ENCODE measurements around the gene UBE2R2. TPM values are rescaled to one million over a fixed set of nuclear protein-coding genes. Genes with fewer than 3 reads are reported as not detected.
"Not testable (repeated sequence)": the region's sequence is repeated elsewhere in the genome, so short reads cannot be mapped to it uniquely, and the experiment has no call there.

Gene UBE2R2
- polyA plus RNA-seq, 3 donors = 64.7 to 71.9 (median 69.5) TPM

GRCh38 chr9:33923998-33924701, 107.2 kb downstream of the UBE2R2 start:
- DNase-seq (ENCODE audit: low read depth in 3 of 3, low spot score in 2 of 3) = no peak

- peak; percentile 16 to 36 (median 29) for DNase-seq (ENCODE audit: low read depth in 3 of 3, low spot score in 2 of 3)
Observed at GRCh38 chr9:33924978-33925797, 108.2 kb downstream of the UBE2R2 start.

DNA sequence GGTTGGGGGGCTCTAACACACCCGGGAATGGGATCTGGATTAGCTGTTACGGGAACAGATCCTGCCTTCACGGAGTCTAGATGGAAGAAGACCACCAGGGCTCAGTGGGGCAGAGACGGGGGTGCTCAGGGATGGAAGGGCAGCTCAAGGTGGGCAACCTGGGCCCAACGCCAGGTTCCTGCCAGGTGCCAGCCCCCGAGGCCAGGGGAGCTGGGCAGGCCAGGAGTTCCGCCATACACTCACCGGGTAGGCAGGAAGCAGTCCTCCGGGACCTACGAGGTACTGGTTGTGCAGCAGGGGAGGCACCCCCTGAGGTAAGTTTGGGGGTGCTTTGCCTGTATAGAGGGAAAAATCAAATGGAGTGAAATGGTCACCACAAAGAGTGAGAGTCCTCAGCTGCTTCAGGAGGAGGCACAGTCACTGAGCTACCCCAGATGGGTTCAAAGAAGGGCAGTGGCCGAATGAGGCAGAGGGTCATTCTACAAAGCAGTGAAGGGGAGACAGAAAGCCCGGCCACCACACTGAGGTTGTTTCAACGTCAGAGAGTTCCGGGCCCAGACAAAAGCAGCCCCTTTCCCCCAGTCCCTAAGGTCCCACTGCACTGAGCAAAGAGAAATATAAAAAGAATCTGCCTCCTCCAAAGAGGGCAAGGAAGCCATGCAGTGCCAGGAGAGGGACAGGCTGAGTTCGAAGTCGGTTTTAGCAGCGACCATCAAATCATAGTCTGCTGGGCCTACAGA, 110.0 kb downstream of the UBE2R2 start:
- no peak for DNase-seq (ENCODE audit: low read depth in 3 of 3, low spot score in 2 of 3)

DNA sequence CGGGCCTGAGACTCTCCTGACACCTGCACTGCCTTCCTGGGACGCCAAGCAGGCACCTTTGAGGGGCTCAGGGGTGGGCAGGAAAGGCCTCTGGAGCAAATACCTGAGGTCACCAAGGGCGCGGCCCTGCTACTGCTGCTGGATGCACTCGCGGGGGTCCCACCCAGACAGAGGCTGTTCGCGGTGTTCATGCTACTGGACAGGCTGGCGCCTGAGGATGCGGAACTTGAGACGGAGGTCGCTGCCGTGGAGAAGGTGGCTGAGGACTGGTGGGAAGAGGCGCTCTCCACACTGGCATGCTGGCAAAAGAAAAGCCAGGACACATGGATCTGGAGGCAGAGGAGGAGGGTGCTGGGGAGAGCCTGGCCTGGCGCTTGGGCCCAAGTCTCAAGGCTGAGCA, 110.7 kb downstream of the UBE2R2 start:
- no peak for DNase-seq (ENCODE audit: low read depth in 3 of 3, low spot score in 2 of 3)

DNA sequence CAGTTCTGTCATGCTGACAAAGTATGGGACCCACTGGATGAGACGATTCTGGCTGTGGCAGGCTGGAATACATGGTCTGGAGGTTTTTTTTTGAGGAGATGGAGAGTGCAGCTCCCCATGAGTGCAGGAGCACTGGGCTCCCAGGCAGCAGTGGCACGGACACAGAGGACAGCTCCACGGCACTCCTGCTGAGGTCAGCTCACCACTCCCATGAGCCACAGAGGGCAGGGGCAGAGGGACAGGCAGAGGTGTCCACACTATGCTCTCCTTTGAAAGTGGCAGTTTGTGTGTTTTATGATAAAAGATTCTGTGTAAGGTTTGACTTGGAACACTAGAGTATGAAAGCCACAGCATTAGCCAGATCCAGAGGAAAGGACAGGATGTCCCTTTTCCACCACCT, 114.4 kb downstream of the UBE2R2 start:
- DNase-seq (ENCODE audit: low read depth in 3 of 3, low spot score in 2 of 3) = no peak

- DNase-seq (ENCODE audit: low read depth in 3 of 3, low spot score in 2 of 3) = no peak
Observed at GRCh38 chr9:33932078-33932807, 115.3 kb downstream of the UBE2R2 start.

DNA sequence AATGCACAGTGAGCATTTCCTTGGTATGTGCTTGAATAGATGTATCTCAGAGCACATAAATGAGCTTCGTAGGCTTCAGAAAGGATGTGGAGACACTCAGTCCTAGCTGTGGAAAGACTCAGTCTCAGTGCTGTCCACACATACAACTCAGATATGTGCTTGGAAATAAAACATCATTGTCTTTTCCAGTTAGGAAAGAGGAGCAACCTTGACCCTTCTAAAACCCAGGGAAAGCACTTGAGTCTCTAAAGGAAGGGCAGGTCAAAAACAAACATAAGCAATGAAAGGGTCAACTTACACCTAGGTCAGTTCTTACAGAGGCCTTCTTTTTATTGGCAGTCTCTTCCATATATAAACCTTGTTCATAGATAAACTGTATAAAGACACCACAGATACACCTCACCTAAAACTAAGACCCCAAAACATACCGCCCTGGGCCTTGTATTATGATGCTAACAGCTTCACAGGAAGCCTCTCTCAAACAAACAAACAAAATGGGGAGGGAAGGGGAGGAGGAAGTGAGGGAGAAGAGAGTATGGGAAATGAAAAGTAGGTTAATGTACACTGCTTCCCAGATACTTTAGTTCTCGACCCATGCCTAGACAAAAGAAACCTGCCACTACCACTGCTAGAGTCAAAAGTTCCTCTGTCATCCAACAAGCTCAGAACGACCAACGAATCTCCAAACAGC, 117.4 kb downstream of the UBE2R2 start:
- no peak for DNase-seq (ENCODE audit: low read depth in 3 of 3, low spot score in 2 of 3)

GRCh38 chr9:33939924-33940874, 123.2 kb downstream of the UBE2R2 start:
- DNase-seq (ENCODE audit: low read depth in 3 of 3, low spot score in 2 of 3) = no peak

DNA sequence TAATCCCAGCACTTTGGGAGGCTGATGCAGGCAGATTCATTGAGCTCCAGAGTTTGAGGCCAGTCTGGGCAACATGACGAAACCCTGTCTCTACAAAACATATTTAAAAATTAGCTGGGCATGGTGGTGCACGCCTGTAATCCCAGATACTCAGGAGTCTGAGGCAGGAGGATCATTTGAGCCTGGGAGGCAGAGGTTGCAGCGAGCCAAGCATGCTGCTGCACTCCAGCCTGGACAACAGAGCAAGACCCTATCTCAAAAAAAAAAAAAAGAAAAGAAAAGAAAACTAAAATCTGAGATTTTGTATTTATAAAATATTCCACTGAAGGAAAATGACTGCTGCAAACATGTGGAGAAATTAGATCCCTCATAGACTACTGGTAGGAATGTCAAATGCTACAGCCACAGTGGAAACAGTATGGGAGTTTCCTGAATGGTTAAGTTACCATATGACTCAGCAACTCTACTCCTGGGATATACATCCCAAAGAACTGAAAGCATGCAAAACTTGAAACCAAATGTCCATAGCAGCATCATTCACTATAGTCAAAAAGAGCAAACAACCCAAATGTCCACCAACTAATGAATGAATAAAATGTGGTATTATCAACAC, 125.6 kb downstream of the UBE2R2 start:
- DNase-seq (ENCODE audit: low read depth in 3 of 3, low spot score in 2 of 3) = no peak

DNA sequence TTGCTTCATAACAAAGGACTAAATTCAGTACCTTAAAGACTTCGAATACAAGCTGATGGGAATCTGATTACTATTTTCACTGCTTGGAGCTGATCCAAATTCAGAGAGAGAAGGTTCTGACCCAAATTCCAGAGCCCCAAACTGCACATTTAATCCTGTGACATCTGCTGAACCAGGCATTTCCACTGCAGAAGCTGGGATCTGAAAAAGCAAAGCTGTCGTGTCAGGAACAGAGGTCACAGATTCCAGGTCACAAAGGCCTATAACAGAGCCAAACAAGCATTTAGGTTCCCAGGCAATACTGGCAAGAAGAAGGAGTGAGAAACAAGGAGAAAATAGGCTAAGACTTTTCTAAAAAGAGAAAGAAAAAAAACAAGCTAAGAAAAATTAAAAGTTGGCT, 126.4 kb downstream of the UBE2R2 start:
- DNase-seq (ENCODE audit: low read depth in 3 of 3, low spot score in 2 of 3) = no peak

DNA sequence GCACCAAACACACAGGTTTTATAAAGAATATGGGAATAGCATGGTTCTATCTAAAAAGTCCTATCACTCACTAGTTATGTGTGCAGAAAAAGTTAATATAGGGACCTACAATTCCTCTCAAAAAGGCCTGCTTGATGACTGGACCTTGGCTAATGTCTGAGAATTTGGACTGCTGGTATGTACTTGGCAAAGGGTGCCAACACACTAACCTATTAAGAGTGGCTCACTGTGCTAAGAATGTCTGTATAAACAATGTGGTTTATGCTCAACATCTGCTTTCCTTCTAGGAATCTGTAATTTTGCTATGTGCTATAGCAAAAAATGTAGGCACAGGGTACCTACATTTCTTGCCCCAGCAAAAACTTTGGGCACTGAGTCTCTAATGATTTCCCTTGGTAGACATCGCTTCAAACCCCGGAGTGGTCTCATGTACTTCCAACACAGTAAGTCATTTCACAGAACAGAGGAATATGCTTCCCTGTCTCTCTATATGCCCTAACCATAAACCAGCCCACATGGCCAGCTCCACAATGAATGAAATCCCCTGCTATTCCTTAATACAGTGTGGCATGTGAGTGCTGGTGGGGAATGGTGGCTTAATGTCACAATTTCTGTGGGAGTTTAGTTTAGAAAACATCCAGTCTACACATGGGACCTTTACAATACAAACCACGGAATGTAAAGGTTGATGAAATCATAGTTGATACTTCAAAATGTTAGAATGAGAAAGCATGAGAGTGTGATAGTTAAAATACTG, 130.0 kb downstream of the UBE2R2 start:
- DNase-seq (ENCODE audit: low read depth in 3 of 3, low spot score in 2 of 3) = no peak

GRCh38 chr9:33950371-33950770, 133.4 kb downstream of the UBE2R2 start:
- no peak for DNase-seq (ENCODE audit: low read depth in 3 of 3, low spot score in 2 of 3)

DNA sequence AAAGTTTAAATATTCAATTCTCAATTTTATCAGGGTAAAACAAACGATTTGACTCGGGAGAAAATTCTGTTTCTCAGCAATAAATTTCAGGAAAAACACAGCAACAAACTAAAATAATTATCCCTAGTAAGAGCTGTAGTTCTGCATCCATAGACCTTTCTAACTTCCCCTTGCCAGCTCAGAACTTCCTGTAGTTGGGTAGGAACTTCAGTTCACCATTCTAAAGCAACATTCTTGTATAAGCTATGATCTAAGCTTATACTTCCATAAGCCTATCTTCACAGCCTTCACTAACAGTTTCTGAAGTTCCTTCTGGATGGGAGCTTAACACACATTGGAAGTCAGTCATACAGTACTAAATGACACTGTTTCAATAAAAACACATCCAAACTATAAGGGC, 135.1 kb downstream of the UBE2R2 start:
- DNase-seq (ENCODE audit: low read depth in 3 of 3, low spot score in 2 of 3) = no peak

- no peak for DNase-seq (ENCODE audit: low read depth in 3 of 3, low spot score in 2 of 3)
Observed at GRCh38 chr9:33956544-33956943, 139.6 kb downstream of the UBE2R2 start.

GRCh38 chr9:33959725-33960124, 142.8 kb downstream of the UBE2R2 start:
- DNase-seq (ENCODE audit: low read depth in 3 of 3, low spot score in 2 of 3) = no peak

- DNase-seq (ENCODE audit: low read depth in 3 of 3, low spot score in 2 of 3) = not testable (repeated sequence)
Observed at GRCh38 chr9:33962468-33962867, 145.5 kb downstream of the UBE2R2 start.

DNA sequence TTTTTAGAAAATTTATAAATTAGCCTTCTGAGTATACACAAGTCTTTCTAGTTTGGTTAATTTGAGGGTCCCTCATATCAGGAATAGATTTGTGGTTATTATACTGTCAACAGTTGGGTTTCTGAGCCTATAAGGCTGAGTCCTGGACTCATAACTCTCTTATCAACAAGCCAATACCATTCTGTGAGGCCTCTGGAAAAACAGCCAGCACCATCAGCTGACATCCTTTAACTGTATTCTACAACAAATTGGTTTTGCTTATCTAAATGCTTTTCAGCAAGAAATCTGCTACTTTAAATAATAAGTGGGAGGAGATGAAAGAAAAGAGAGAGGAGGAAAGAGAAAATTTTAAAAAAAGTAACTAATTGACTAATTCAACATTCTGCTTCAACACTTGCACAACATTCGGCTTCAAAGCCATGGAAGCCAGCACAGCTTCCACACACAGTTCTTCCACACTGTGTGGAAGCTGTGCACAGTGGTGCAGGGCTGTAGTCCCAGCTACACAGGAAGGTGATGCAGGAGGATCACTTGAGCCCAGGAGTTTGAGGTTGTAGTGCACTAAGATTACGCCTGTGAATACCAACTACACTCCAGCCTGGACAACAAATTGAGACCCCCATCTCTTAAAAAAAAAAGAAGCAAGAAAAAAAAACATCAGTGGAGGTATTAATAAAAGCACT, 147.3 kb downstream of the UBE2R2 start:
- no peak for DNase-seq (ENCODE audit: low read depth in 3 of 3, low spot score in 2 of 3)
